ENCODE results near the gene REELD1. TPM values are rescaled to one million over a fixed set of nuclear protein-coding genes. Genes with fewer than 3 reads are reported as not detected.

The REELD1 gene
- total and polyA plus RNA-seq, 10 of the 15 experiments (the other 5 are each of a cell fraction or from before 2014, with no cell fraction given): 0.11 to 3.9 (median 0.62) TPM

DNA sequence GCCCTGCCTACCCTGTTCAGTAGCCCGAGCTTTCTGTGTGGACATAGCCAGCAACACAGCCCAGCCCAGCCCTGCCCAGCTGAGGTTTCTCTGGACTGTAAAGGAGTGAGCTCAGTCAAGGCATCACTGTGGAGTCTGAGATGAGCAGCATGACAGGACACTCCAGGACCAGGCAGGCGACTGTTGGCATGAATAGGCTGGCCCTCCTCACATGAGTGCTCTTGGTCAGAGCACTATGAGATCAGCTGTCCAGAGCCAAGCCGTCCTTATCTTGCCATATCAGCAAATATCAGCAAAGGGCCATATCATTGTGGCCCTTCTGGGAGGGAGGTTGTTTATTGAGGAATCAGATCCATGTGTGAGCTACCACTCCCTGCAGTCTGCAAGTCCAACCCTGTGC is 30.9 kb downstream of the REELD1 start:
- SMC1A ChIA-PET (ENCODE audit: uncharacterized antibody, unreplicated experiment): interaction anchor here (1.1 to 2.1 kb wide), 14 partner anchors 14 to 852 kb away, joined by 3 to 8 read pairs (median 4); no protein-coding TSS in a partner anchor
- H3K79me2 ChIP-seq (ENCODE audit: control insufficient read depth, insufficient read depth, low read length): no peaks in the 10 kb centered on the region
- intact Hi-C loops (cut with micrococcal nuclease; ENCODE audit: unreplicated experiment) (no loop called here), in situ Hi-C loops (cut with MboI) (loop anchor here (5.0 kb wide), 1 partner anchor 92 kb away; no protein-coding TSS in a partner anchor)
- RAD21 ChIA-PET (ENCODE audit: unreplicated experiment): interaction anchor here (1.5 to 1.6 kb wide), 3 partner anchors 19 to 34 kb away, joined by 4 to 9 read pairs (median 5); no protein-coding TSS in a partner anchor
- no peak overlapping the region for H3K27ac ChIP-seq (ENCODE audit: control insufficient read depth, insufficient read depth)
- BruUV-seq (replicated peaks): no TSS peak
- no peak overlapping the region for H3K4me2 ChIP-seq (ENCODE audit: control insufficient read depth, insufficient read depth)
- CTCF ChIA-PET: interaction anchor here (1.4 to 3.5 kb wide), 8 partner anchors 14 to 852 kb away, joined by 3 to 18 read pairs (median 5); no protein-coding TSS in a partner anchor
- no peaks in the 10 kb centered on the region for H4K20me1 ChIP-seq (ENCODE audit: control insufficient read depth, insufficient read depth)
- no peaks in the 10 kb centered on the region for H3K9me3 ChIP-seq (replicated peaks; ENCODE audit: control insufficient read depth, insufficient read depth, low read length)
- ATAC-seq (no peak; the same call in 2 of the 3 replicates), FAIRE-seq (no peak), DNase-seq (ENCODE audit: low read depth, low spot score) (no peak)
- WGBS (ENCODE audit: insufficient coverage, insufficient replicate concordance, low lambda C conversion rate, missing lambda C conversion rate): 80% methylated on average over 3 of the region's 3 CpGs
- no peaks in the 10 kb centered on the region for H3K27me3 ChIP-seq (replicated peaks in 1 of 2; ENCODE audit: control insufficient read depth in 2 of 2, insufficient read depth in 2 of 2, low read length in 1 of 2)
- no peaks in the 10 kb centered on the region for H3K36me3 ChIP-seq (ENCODE audit: control insufficient read depth in 2 of 2, insufficient read depth in 2 of 2, low read length in 1 of 2)
- TF ChIP-seq BHLHE40 (IDR thresholded peaks at IDR 0.05; ENCODE audit: borderline replicate concordance in 1 of 2, low read depth in 2 of 2, low read length in 1 of 2): no peak
- TF ChIP-seq STAT1 (conservative IDR thresholded peaks at IDR 0.05): no peak
- no peak for TF ChIP-seq MTA2 (IDR thresholded peaks at IDR 0.05; ENCODE audit: low read depth)
- no peak for TF ChIP-seq SRF (IDR thresholded peaks at IDR 0.05; ENCODE audit: low read depth in 2 of 2, low read length in 2 of 2)
- TF ChIP-seq RBBP5 (conservative IDR thresholded peaks at IDR 0.05): no peak
- TF ChIP-seq WRNIP1 (IDR thresholded peaks at IDR 0.05; ENCODE audit: borderline replicate concordance, low read depth, low read length): no peak
- no peak for TF ChIP-seq POLR2AphosphoS5 (IDR thresholded peaks at IDR 0.05; ENCODE audit: low read length)
- TF ChIP-seq, protein P1, sequence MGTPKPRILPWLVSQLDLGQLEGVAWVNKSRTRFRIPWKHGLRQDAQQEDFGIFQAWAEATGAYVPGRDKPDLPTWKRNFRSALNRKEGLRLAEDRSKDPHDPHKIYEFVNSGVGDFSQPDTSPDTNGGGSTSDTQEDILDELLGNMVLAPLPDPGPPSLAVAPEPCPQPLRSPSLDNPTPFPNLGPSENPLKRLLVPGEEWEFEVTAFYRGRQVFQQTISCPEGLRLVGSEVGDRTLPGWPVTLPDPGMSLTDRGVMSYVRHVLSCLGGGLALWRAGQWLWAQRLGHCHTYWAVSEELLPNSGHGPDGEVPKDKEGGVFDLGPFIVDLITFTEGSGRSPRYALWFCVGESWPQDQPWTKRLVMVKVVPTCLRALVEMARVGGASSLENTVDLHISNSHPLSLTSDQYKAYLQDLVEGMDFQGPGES (IDR thresholded peaks at IDR 0.05): no peak
- TF ChIP-seq YY1 (IDR thresholded peaks at IDR 0.05; ENCODE audit: low read depth, low read length): no peak
- TF ChIP-seq MTA3 (IDR thresholded peaks at IDR 0.05; ENCODE audit: borderline replicate concordance, low read length): no peak
- no peak for TF ChIP-seq SP1 (IDR thresholded peaks at IDR 0.05; ENCODE audit: low read depth, low read length)
- TF ChIP-seq, protein P2, sequence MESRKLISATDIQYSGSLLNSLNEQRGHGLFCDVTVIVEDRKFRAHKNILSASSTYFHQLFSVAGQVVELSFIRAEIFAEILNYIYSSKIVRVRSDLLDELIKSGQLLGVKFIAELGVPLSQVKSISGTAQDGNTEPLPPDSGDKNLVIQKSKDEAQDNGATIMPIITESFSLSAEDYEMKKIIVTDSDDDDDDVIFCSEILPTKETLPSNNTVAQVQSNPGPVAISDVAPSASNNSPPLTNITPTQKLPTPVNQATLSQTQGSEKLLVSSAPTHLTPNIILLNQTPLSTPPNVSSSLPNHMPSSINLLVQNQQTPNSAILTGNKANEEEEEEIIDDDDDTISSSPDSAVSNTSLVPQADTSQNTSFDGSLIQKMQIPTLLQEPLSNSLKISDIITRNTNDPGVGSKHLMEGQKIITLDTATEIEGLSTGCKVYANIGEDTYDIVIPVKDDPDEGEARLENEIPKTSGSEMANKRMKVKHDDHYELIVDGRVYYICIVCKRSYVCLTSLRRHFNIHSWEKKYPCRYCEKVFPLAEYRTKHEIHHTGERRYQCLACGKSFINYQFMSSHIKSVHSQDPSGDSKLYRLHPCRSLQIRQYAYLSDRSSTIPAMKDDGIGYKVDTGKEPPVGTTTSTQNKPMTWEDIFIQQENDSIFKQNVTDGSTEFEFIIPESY (IDR thresholded peaks at IDR 0.05): no peak
- TF ChIP-seq, protein P3, sequence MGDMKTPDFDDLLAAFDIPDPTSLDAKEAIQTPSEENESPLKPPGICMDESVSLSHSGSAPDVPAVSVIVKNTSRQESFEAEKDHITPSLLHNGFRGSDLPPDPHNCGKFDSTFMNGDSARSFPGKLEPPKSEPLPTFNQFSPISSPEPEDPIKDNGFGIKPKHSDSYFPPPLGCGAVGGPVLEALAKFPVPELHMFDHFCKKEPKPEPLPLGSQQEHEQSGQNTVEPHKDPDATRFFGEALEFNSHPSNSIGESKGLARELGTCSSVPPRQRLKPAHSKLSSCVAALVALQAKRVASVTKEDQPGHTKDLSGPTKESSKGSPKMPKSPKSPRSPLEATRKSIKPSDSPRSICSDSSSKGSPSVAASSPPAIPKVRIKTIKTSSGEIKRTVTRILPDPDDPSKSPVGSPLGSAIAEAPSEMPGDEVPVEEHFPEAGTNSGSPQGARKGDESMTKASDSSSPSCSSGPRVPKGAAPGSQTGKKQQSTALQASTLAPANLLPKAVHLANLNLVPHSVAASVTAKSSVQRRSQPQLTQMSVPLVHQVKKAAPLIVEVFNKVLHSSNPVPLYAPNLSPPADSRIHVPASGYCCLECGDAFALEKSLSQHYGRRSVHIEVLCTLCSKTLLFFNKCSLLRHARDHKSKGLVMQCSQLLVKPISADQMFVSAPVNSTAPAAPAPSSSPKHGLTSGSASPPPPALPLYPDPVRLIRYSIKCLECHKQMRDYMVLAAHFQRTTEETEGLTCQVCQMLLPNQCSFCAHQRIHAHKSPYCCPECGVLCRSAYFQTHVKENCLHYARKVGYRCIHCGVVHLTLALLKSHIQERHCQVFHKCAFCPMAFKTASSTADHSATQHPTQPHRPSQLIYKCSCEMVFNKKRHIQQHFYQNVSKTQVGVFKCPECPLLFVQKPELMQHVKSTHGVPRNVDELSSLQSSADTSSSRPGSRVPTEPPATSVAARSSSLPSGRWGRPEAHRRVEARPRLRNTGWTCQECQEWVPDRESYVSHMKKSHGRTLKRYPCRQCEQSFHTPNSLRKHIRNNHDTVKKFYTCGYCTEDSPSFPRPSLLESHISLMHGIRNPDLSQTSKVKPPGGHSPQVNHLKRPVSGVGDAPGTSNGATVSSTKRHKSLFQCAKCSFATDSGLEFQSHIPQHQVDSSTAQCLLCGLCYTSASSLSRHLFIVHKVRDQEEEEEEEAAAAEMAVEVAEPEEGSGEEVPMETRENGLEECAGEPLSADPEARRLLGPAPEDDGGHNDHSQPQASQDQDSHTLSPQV (IDR thresholded peaks at IDR 0.05): no peak
- TF ChIP-seq EZH2 (IDR thresholded peaks at IDR 0.05; ENCODE audit: borderline replicate concordance, control insufficient read depth, low read depth, low read length): no peak
- no peak for TF ChIP-seq KLF5 (IDR thresholded peaks at IDR 0.05; ENCODE audit: partially characterized antibody)
- TF ChIP-seq CBX5 (IDR thresholded peaks at IDR 0.05; ENCODE audit: low read depth): no peak
- no peak for TF ChIP-seq MXI1 (IDR thresholded peaks at IDR 0.05; ENCODE audit: low read depth, low read length)
- H3K4me3 ChIP-seq: no peak overlapping the region
- H3K4me1 ChIP-seq (ENCODE audit: control insufficient read depth, insufficient read depth, low read length): peaks cover 24% of the 10 kb centered on the region
- POLR2A ChIA-PET: interaction anchor here (0.9 to 1.3 kb wide), 2 partner anchors 19 to 24 kb away, joined by 3 read pairs; no protein-coding TSS in a partner anchor
- H2AFZ ChIP-seq (ENCODE audit: control insufficient read depth, low read depth, low read length): no peak overlapping the region
- H3K9ac ChIP-seq (ENCODE audit: control insufficient read depth, insufficient read depth, low read length): no peak overlapping the region
